HepG2 (cell line): Measurements from ENCODE around the gene PPP1R7. TPM values are rescaled to one million over a fixed set of nuclear protein-coding genes. Genes with fewer than 3 reads are reported as not detected.

Experiments used
- ATAC-seq: fragments of 200-7000 bp; cut with Tn5 transposase; 3 replicates; pipeline ENCODE4 v1.9.1; 2020; ENCODE audit warnings: mild to moderate bottlenecking, moderate library complexity
- BruUV-seq: library from RNA; stranded (reverse); fragments of 400-500 nt; replicated peaks from 2 replicates; lab custom pipeline; 2021; lab: Mats Ljungman, UMichigan
- CTCF ChIA-PET: fragments of 300-600 bp; formaldehyde crosslinking; extraction: SDS; loops from one replicate; lab custom pipeline; 2021; ENCODE audit warnings: low total read pairs, inconsistent platforms, low intra/inter-chr PET ratio; lab: Yijun Ruan, JAX
- POLR2A ChIA-PET: fragments of 350-600 bp; sonication (Branson Sonifier 250); formaldehyde crosslinking; loops from one replicate; lab custom pipeline; 2020; ENCODE audit warnings: antibody characterized with exemption, inconsistent platforms; lab: Yijun Ruan, JAX
- DNase-seq: peaks from one replicate; pipeline ENCODE4 v3.0.0-alpha.2; 2015; ENCODE audit warnings: low spot score
- FAIRE-seq: peaks from 3 replicates; lab custom pipeline; 2011; peaks lifted over from hg19 to GRCh38; lab: Jason Lieb, UNC
- H2AFZ ChIP-seq: one replicate; pipeline ENCODE4 v1.6.1; 2011; ENCODE audit warnings: low read length, inconsistent platforms
- H3K27ac ChIP-seq: fragments of 300-600 bp; 3 replicates; pipeline ENCODE4 v1.8.0; 2011; ENCODE audit warnings: mixed run types, mild to moderate bottlenecking, mixed read lengths, low read length, inconsistent platforms; ENCODE audit not compliant: insufficient read depth; ENCODE audit errors: extremely low read length
- H3K27me3 ChIP-seq, 2 experiments: fragments of 200-600 bp in 1 of 2; 2 replicates in 1 of 2; 3 replicates in 1 of 2; pipeline versions ENCODE4 v1.6.0 to v1.8.0; 2011; ENCODE audit warnings: low read length in 2 of 2, mild to moderate bottlenecking in 2 of 2, moderate library complexity in 2 of 2, inconsistent platforms in 1 of 2; ENCODE audit not compliant: insufficient read depth in 2 of 2, control insufficient read depth in 1 of 2
- H3K36me3 ChIP-seq, 2 experiments: fragments of 200-600 bp in 1 of 2; replicated peaks in 1 of 2; 2 replicates in 1 of 2; 3 replicates in 1 of 2; pipeline versions ENCODE4 v1.5.1 to v1.8.0; 2011; ENCODE audit warnings: low read length in 2 of 2, inconsistent platforms in 1 of 2; ENCODE audit not compliant: insufficient read depth in 2 of 2, control insufficient read depth in 1 of 2
- H3K4me1 ChIP-seq: 2 replicates; pipeline ENCODE4 v1.5.1; 2012; ENCODE audit warnings: low read length, inconsistent platforms; ENCODE audit not compliant: insufficient read depth
- H3K4me2 ChIP-seq: 2 replicates; pipeline ENCODE4 v1.6.0; 2011; ENCODE audit warnings: low read depth, low read length, inconsistent platforms
- H3K4me3 ChIP-seq, 3 experiments: fragments of 200-600 bp in 1 of 3; sonication (generic), shearing (Covaris generic) in 1 of 3; replicated peaks in 1 of 3; 2 replicates each; pipeline ENCODE4 v1.5.1; 2011 to 2016; ENCODE audit warnings: low read length in 3 of 3, inconsistent platforms in 2 of 3, low read depth in 2 of 3, mild to moderate bottlenecking in 2 of 3, control low read depth in 1 of 3, mixed read lengths in 1 of 3; ENCODE audit not compliant: insufficient read depth in 1 of 3
- H3K79me2 ChIP-seq: one replicate; pipeline ENCODE4 v1.6.1; 2011; ENCODE audit warnings: low read length, inconsistent platforms; ENCODE audit not compliant: insufficient read depth
- H3K9ac ChIP-seq: 2 replicates; pipeline ENCODE4 v1.6.0; 2011; ENCODE audit warnings: mild to moderate bottlenecking, low read depth, low read length, inconsistent platforms; ENCODE audit not compliant: insufficient read depth
- H3K9me3 ChIP-seq: 2 replicates; pipeline ENCODE4 v1.5.1; 2012; ENCODE audit warnings: mild to moderate bottlenecking, low read length
- H4K20me1 ChIP-seq: 2 replicates; pipeline ENCODE4 v1.6.0; 2011; ENCODE audit warnings: inconsistent platforms, mild to moderate bottlenecking, low read length, moderate library complexity; ENCODE audit not compliant: insufficient read depth
- CBX2 ChIP-seq, 2 experiments: fragments of 200-600 bp in 1 of 2; sonication (generic); formaldehyde crosslinking in 1 of 2; IDR thresholded peaks; 2 replicates each; pipeline versions ENCODE4 v1.7.0 to v1.8.1; 2018 to 2022; ENCODE audit warnings: low read depth in 2 of 2, low read length in 1 of 2, mild to moderate bottlenecking in 1 of 2, missing genetic modification reagents in 1 of 2
- CEBPB ChIP-seq: IDR thresholded peaks from 2 replicates; pipeline ENCODE4 v1.6.1; 2011; ENCODE audit warnings: low read depth, low read length, improper control_type of control experiment, borderline replicate concordance
- CEBPG ChIP-seq: IDR thresholded peaks from 2 replicates; pipeline ENCODE4 v1.6.1; 2016
- CENPX ChIP-seq: sonication (generic); formaldehyde crosslinking; IDR thresholded peaks from 2 replicates; pipeline ENCODE4 v1.9.0; 2021; ENCODE audit warnings: mild to moderate bottlenecking, missing genetic modification reagents, moderate library complexity
- GABPA ChIP-seq, 2 experiments: IDR thresholded peaks; 2 replicates each; pipeline ENCODE4 v1.6.1; 2011 to 2016; ENCODE audit warnings: low read depth in 2 of 2, low read length in 1 of 2, missing biosample characterization in 1 of 2, missing genetic modification characterization in 1 of 2
- ZNF143 ChIP-seq: sonication (generic); formaldehyde crosslinking; IDR thresholded peaks from 2 replicates; pipeline ENCODE4 v1.4.0; 2020; ENCODE audit warnings: missing genetic modification reagents
- ZNF160 ChIP-seq: sonication (generic); formaldehyde crosslinking; IDR thresholded peaks from 2 replicates; pipeline ENCODE4 v1.8.0; 2022; ENCODE audit warnings: mild to moderate bottlenecking, inconsistent platforms, missing genetic modification reagents
- ZNF3 ChIP-seq: IDR thresholded peaks from 2 replicates; pipeline ENCODE4 v1.7.0; 2017; ENCODE audit warnings: inconsistent platforms
- ZNF354B ChIP-seq: sonication (generic); formaldehyde crosslinking; IDR thresholded peaks from 2 replicates; pipeline ENCODE4 v1.8.0; 2022; ENCODE audit warnings: mild to moderate bottlenecking, missing genetic modification reagents
- ZNF530 ChIP-seq: sonication (generic); formaldehyde crosslinking; IDR thresholded peaks from 2 replicates; pipeline ENCODE4 v1.5.0; 2020; ENCODE audit warnings: low read depth, mild to moderate bottlenecking, missing genetic modification reagents
- ZNF841 ChIP-seq: sonication (generic); formaldehyde crosslinking; IDR thresholded peaks from 2 replicates; pipeline ENCODE4 v1.8.1; 2023; ENCODE audit warnings: missing genetic modification reagents, borderline replicate concordance
- WGBS: methylation state at CpG from one replicate; pipeline ENCODE4 v1.1.6; 2017; ENCODE audit warnings: low lambda C conversion rate; 5-methylcytosine and 5-hydroxymethylcytosine counted together
- in situ Hi-C: cut with HindIII; loops from 2 replicates; pipeline ENCODE4 v1.10.0; 2017; ENCODE audit warnings: low pct_unique_long_range_greater_than_20kb; ENCODE audit not compliant: extremely low pct_ligation_motif_present
- intact Hi-C: fragments of 100-400 bp; cut with micrococcal nuclease; formaldehyde crosslinking; loops from one replicate; pipeline ENCODE4 v1.10.0; 2022; ENCODE audit not compliant: unreplicated experiment
- polyA plus RNA-seq, 8 experiments: library from polyadenylated mRNA; depleted of rRNA in 3 of 8; stranded (reverse) in 7 of 8; unstranded in 1 of 8; fragments of >200 nt; fragmentation: Illumina TruSeq in 4 of 8; extraction: Trizol in 4 of 8; gene quantifications; 2 replicates each; pipeline versions ENCODE4 v1.2.1 to v1.2.3, GENCODE V29; 2011 to 2016; ENCODE audit warnings: low read depth in 4 of 8, missing spikeins in 1 of 8, mixed read lengths in 1 of 8; ENCODE audit not compliant: insufficient read depth in 1 of 8
- total RNA-seq, 5 experiments: library from RNA; depleted of rRNA; stranded (reverse); fragments of >200 nt; fragmentation: Illumina TruSeq; extraction: Trizol; gene quantifications; 2 replicates each; pipeline ENCODE4 v1.2.3, GENCODE V29; 2016; ENCODE audit warnings: low read depth in 1 of 5
- TF ChIP-seq, protein P1 (sequence below): sonication (generic); formaldehyde crosslinking; conservative IDR thresholded peaks from 2 replicates; pipeline ENCODE4 v1.4.0; 2020; ENCODE audit warnings: mild to moderate bottlenecking, missing genetic modification reagents, moderate library complexity
- TF ChIP-seq, protein P2 (sequence below): sonication (generic); formaldehyde crosslinking; IDR thresholded peaks from 2 replicates; pipeline ENCODE4 v1.4.0; 2020; ENCODE audit warnings: missing genetic modification reagents

The PPP1R7 gene
- total and polyA plus RNA-seq, 2 of the 13 experiments (the other 11 are each of a cell fraction or from before 2014, with no cell fraction given) = 33.3 to 67.9 TPM

GRCh38 chr2:241199897-241200821, 49.9 kb downstream of the PPP1R7 start:
- ChIA-PET POLR2A (no interaction called here), CTCF (no interaction called here)
- H3K4me3 ChIP-seq = no peak overlapping the region
- H3K27ac ChIP-seq = no peak overlapping the region
- H2AFZ ChIP-seq = no peak overlapping the region
- 65% methylated on average over 39 of the region's 42 CpGs for WGBS
- FAIRE-seq = no peak
- intact Hi-C loops = no loop called here
- no peak overlapping the region for H3K9ac ChIP-seq
- no peak for DNase-seq
- no peak overlapping the region for H3K4me2 ChIP-seq
- BruUV-seq = no TSS peak
- H3K79me2 ChIP-seq = no peaks in the 10 kb centered on the region
- H3K4me1 ChIP-seq = peaks cover 27% of the 10 kb centered on the region
- H3K27me3 ChIP-seq = peaks cover 20 to 73% of the 10 kb centered on the region in 2 experiments
- in situ Hi-C loops = loop anchor here (5.0 to 25.0 kb wide), 2 partner anchors 358 to 638 kb away; partner anchors contain the start of genes ANKMY1, DUSP28 and RNPEPL1
- H4K20me1 ChIP-seq = no peaks in the 10 kb centered on the region
- H3K9me3 ChIP-seq = no peaks in the 10 kb centered on the region
- TF ChIP-seq CEBPG (CRISPR knock-in tag) (0 out of 2 replicates have a peak, but pooled peaks have one; percentile 12), ZNF143 (CRISPR knock-in tag) (no peak), ZNF354B (CRISPR knock-in tag) (no peak), CENPX (CRISPR knock-in tag) (no peak), ZNF3 (CRISPR knock-in tag) (no peak), GABPA (IDR thresholded peaks at IDR 0.05; ENCODE audit: low read depth, low read length) (no peak), GABPA (CRISPR knock-in tag; IDR thresholded peaks at IDR 0.05; ENCODE audit: low read depth) (no peak), CBX2 (IDR thresholded peaks at IDR 0.05; ENCODE audit: low read depth, low read length) (no peak), CBX2 (CRISPR knock-in tag; IDR thresholded peaks at IDR 0.05; ENCODE audit: low read depth) (no peak), CEBPB (peak; percentile 25), ZNF530 (CRISPR knock-in tag) (no peak), ZNF160 (CRISPR knock-in tag) (no peak), ZNF841 (CRISPR knock-in tag) (no peak)
- TF ChIP-seq, protein P1, sequence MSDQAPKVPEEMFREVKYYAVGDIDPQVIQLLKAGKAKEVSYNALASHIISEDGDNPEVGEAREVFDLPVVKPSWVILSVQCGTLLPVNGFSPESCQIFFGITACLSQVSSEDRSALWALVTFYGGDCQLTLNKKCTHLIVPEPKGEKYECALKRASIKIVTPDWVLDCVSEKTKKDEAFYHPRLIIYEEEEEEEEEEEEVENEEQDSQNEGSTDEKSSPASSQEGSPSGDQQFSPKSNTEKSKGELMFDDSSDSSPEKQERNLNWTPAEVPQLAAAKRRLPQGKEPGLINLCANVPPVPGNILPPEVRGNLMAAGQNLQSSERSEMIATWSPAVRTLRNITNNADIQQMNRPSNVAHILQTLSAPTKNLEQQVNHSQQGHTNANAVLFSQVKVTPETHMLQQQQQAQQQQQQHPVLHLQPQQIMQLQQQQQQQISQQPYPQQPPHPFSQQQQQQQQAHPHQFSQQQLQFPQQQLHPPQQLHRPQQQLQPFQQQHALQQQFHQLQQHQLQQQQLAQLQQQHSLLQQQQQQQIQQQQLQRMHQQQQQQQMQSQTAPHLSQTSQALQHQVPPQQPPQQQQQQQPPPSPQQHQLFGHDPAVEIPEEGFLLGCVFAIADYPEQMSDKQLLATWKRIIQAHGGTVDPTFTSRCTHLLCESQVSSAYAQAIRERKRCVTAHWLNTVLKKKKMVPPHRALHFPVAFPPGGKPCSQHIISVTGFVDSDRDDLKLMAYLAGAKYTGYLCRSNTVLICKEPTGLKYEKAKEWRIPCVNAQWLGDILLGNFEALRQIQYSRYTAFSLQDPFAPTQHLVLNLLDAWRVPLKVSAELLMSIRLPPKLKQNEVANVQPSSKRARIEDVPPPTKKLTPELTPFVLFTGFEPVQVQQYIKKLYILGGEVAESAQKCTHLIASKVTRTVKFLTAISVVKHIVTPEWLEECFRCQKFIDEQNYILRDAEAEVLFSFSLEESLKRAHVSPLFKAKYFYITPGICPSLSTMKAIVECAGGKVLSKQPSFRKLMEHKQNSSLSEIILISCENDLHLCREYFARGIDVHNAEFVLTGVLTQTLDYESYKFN (CRISPR knock-in tag) = no peak
- TF ChIP-seq, protein P2, sequence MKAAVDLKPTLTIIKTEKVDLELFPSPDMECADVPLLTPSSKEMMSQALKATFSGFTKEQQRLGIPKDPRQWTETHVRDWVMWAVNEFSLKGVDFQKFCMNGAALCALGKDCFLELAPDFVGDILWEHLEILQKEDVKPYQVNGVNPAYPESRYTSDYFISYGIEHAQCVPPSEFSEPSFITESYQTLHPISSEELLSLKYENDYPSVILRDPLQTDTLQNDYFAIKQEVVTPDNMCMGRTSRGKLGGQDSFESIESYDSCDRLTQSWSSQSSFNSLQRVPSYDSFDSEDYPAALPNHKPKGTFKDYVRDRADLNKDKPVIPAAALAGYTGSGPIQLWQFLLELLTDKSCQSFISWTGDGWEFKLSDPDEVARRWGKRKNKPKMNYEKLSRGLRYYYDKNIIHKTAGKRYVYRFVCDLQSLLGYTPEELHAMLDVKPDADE (CRISPR knock-in tag) = no peak
- ATAC-seq = no peak
- no peaks in the 10 kb centered on the region for H3K36me3 ChIP-seq
